GM20431 (cell line): ENCODE data around the gene MRTFA.

Experiments
- in situ Hi-C: fragments of 300-500 bp; cut with MseI, MboI; formaldehyde crosslinking; loops from one replicate; pipeline ENCODE4 v1.15.0; 2020; ENCODE audit warnings: low sequenced_read_pairs; ENCODE audit not compliant: unreplicated experiment

MRTFA gene

DNA sequence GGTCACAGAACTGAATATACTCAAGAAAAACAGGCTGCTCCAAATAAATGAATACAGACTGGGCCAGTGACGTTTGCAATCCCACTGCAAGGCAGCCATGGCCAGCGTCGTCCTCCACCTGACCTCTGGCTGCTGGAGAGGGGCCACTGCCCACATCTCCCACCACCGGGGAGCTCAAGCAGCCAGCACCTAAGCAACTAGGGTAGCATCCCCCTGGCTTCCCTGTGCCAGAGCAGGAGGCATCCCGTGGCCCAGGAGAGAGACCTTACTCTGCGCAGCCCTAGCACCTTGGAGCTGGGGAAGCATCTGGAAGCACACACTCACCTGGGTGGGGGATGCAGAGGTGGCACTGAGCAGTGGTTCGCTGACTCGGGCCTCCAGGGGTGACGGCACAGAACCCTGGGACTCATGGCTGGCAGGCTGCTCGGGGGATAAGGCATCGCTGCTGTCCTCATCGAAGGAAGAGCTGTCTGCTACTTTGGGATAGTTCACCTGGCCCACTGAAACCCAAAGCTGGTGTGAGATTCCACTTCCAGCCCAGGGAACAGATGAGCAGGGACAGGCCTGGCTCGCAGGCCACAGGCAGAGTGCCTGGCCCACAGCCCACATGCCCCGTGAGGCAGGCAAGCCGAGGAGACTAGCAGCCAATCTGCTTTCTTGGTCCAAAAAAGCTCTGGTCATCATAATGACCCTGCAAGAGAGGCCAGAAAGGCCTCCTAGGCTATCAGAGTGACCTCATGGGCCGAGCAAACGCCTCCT, 212.5 kb downstream of the MRTFA start:
- in situ Hi-C loops, result no loop called here

DNA sequence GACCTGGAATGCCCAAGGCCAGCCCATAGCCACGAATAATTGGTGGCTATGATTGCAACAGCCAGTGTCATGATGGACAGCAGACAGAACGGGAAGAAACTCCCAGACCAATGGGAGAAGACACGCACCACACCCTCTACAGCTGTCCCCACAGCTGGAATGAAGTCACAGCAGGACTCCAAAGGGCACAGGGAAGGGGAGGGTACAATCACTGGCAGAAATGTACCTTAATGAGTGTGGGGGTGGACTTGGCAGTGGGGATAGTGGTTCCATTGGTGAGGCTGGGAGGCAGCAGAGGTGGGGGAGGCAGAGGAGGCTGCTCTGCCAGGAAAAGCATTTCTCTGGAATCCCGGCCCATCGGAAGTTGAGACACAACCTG, 213.2 kb downstream of the MRTFA start:
- in situ Hi-C loops, result no loop called here

DNA sequence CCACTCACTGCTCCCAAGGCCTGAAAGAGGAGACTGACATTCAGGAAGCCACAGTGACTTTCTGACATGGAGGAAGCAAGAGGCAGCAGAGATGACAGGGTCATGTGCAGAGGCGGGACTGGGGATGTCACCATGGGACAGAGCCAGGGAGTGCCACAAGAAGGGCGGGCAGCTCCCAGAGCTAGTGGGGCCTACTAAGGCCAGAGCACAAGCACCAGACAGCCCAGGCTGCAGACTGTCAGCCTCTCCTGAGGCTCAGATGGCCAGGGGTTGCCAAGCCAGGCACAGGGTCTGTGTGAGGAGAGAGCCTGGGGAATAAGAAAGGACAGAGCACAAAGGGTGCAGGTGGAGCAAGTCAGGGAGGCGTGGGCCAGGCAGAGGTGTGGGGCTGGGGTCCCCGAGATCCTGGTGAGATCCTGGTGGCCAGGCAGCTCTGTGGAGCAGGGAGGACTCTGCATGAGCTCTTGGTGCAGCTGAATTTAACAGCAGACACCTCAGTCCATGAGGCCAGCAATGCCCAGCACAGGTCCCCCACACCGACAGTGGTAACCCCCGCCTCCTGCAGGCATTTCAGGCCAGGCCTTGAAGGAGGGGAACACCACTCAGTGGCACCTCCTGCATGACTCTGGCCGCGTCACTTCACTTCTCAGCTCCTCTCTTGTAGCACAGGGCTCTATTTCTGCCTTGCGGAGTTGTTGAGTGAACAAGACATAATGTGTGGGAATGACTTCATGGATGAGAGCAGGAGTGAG, 213.8 kb downstream of the MRTFA start:
- in situ Hi-C loops, result no loop called here

DNA sequence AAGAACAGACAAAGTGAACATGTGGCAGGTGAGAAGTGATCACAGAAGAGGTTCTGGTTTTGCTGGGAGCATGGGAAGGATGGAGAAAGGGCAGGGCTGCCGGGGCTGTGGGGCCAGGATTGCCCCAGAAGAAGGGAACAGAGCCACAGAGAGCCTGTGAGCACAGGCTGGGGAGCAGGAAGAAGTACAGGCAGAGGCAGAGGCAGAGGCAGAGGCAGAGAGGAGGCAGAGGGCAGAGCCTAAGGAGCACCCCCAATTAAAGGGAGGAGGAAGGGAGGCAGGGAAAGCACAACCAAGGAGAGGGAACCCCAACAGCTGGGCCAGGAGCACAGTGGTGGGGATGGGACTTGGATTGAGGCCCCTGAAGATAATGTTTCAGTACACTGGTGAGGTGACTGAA, 214.6 kb downstream of the MRTFA start:
- in situ Hi-C loops, result no loop called here

DNA sequence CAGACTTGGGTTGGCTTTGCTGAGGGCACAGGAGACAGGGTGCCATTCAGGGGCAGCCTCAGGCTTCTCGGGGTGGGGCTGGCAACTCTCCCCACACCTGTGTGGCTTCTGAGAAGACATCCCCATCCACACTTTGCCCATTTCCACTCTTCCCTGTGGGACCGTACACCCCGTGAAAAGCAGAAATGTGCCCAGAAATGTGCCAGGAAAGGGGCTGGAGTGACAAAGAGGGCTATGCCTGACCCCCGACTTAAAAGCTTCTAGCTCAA, 215.5 kb downstream of the MRTFA start:
- in situ Hi-C loops, result no loop called here

DNA sequence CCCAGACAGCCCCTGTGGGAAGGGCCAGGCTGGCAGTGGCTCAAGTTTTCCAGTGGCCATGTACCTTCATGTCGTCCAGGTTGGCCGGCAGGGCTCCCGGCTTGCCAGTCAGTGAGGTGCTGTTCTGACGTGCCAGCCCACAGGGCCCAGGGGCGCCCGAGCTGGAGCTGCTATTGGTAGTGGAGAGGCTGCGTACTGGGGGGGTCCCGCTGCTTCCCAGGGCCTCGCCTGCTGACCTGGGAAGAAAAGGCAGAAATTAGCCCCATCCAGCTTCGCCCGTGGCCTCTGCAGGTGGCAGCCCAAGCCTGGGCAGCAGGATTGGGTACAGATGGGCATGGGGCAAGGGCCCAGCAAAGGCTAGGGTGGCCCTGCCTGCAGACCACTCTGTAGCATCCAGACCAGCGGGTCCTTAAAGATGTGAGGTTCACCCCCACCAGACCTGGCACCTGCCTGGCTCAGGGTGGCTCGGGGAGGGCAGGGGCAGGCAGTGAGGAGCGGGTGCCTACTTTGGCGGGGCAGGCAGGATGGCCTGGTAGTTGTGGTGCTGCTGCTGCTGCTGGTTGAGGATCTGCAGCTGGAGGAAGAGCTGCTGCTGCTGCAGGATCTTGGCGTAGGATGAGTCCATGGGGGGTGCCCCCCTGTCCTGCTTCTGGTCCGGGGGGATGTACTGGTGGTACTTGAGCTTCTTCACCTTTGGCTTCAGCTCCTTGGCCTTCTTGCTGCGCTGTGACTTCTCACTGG, 216.0 kb downstream of the MRTFA start:
- in situ Hi-C loops, result no loop called here

DNA sequence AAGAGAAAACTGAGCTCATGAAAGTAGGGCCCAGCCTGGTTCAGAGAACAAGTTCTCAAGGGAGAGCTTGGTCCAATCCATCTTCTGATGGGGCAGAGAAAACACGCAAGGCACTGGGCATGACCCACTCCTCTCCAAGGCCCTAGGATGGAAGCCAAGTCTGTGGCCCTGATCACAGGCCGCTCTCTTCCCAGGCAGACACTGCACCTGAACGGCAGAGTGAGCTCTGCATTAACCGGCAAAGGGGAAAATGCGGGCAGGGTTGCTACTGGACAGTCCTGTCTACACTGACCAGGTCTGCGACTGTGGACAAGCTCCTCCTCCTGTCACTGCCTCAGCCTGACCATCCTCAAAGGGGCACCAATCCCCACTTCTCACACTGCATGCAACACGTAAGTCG, 216.8 kb downstream of the MRTFA start:
- in situ Hi-C loops, result no loop called here

DNA sequence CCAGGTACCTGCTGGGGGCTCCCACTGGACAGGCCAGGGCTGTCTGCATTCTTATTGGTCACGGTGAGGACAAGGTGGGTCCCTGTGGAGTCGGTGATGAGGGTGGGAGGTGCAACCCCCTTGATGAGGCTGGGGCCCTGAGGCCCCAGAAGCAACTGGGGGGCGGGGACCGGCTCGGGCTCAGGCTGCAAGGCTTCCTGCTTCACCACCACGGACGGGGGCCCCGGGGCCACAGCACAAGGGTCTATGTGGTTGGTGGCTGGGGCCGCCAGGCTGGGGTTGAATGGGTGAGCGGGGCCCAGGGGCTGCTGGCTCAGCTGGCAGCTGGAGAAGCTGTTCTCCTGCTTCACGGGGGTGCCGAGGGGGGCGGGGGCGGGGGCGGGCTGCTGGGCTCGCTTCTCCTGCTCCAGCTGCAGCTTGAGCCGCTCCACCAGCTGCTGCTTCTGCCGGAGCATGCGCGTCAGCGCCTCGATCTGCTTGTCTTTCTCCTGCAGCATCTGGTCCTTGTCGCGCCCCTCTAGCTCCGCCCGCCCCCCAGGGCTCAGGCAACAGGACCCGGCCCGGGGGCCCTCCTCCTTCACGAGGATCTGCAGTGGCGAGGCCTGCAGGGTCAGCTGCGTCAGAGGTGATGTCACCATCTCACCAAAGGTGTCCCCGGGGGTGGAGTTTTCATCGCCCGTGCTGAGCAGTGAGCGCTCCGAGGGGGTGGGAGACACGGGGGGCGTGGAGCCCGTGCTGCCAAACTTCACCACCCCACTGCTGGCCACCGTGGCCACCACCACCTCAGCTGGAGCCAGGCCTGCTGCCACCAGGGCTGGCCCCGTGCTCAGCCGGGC, 217.9 kb downstream of the MRTFA start:
- in situ Hi-C loops, result no loop called here

DNA sequence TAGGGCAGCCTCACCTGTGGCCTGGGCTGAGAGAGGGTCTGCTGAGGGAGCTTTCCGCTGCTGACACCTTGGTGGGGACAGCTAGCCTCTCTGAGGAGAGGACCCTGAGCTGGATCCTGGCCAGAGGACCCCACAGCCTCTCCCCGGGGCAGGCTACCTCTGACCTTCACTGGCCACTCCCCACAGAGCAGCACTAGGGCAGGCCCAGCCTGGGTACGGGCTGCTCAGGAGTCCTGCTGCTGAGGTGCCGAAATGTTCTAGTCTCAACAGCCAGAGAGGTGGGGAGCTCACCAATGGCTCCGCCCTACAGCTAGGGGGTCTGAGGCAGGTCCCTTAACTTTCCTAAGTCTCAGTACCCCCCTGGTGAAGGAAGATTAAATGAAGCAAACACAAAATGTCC, 218.6 kb downstream of the MRTFA start:
- in situ Hi-C loops, result no loop called here

DNA sequence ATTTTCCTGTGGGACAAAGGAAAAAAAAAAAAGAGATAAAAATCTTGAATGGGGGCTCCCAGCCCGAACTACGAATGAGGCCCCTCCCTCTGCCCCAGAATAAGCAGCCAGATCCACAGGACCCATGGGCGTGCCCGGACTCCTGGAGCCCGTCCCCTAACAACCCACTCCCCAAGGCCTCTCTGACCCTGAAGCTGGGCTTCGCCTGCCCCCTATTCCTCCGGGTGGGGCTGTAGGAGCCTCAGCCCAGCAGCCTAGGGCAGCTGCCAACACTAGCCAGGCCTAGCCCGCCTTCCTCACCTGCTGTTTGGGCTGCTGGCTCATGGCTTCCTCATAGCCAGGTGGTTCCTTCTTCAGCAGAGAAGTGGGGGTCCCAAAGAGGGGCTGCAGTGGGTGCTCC, 219.5 kb downstream of the MRTFA start:
- in situ Hi-C loops, result no loop called here

DNA sequence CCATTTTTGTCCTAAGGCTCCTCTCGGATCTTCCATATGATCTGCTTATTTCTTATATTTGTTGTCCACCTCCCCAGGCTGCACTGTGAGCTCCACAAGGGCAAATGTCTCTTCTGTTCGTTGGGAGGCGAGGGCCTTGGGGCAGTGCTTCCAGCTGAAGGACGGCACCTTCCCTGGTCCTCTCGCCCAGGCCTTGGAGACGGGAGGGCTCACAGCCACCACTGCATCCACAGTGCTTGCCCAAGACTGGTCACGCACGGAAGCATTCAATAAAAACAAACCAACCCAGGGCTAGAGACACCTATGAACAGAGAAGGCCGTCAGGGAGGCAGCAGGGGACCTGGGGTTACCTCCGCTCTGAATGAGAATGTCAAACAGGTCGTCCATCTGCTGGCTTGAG, 219.9 kb downstream of the MRTFA start:
- in situ Hi-C loops, result no loop called here

DNA sequence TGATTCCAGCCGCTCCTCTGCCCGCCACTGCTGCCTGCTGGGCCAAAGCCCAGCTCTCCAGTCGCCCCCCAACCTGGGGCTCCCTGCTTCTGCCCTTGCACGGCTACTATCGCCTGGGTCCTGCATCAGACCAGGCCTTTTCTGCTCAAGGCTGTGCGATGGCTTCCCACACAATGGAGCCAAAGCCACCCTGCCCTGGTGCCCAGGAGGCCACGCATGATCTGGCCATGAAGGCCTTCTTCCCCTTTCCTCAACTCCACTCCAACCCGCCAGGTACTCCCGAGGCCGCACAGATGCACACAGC, 220.3 kb downstream of the MRTFA start:
- in situ Hi-C loops, result no loop called here

DNA sequence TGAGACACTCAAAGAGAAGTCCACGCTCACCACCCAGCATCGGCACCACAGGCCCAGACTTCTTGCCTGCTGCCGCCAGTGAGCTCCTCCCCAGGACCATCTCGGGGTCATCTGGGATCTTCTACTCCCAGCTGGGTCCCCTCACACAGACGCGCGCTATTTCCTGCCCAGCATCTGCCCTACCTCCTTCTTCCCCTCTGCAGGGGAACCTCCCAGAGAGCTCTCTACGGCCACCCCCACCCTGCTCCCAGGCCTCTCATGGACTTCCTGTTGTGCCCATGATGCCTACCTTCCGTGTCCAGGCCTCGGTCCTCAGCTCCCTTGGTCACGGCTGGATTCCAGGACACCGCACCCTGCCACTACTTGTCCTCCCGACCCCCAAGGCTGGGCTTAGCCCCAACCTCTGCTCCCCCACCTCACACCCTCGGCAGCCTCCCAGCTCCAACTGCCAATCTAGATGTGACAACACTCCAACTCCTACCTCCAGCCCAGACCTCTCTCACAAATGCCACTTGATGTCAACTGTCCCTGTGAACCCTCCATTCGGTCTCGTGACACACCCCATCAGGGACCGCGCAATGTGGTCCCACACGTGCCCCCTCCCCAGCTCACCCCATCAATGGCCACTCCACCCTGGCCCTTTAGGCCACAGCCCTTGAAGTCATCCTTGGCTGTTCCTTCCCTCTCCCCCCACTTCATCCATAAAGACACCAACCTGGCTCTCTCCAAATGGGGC, 220.8 kb downstream of the MRTFA start:
- in situ Hi-C loops, result no loop called here

DNA sequence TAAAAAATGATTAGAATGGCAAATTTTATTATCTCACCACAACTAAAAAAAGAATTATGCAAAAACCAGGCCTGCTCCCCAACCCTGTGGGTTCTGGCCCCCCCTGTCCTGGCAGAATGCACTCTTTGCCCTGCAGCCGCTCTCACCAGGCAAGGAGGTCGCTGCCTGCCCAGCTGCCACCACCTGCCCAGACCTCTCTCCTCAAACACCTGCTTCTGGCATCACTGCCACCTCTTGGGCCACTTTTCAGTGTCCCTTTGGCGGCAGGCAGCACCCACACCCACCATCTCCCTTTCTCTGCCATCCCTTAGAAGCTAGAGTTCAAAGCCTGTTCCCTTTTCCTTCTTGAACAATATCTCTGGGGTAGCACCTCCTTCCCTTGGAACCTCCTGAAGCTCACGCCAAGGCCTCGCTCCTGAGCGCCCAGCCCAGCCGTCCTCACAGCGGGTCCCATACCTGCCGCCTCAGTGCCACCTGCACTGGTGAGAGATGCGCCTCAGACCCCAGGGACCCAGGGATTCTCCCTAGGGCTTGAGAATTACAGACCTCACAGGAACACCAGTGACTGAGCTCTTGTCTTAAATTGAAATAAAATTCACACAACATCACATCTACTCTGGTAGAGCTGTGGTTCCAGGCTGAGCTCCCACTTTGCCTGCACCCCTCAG, 221.5 kb downstream of the MRTFA start:
- in situ Hi-C loops, result no loop called here

DNA sequence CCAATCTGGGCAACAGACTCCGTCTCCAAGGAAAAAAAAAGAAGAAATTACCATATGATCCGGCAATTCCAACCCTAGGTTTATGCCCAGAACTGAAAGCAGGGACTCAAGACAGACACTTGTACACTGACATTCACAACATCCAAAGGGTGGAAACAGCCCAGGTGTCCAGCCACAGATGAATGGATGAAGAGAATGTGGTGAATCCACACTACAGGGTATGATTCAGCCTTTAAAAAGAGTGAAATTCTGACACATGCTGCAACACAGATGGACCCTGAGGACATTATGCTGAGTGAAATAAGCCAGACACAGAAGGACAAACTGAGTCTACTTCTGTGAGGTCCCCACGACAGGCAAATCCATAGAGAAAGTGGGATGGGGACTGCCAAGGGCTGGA, 222.2 kb downstream of the MRTFA start:
- in situ Hi-C loops, result no loop called here

DNA sequence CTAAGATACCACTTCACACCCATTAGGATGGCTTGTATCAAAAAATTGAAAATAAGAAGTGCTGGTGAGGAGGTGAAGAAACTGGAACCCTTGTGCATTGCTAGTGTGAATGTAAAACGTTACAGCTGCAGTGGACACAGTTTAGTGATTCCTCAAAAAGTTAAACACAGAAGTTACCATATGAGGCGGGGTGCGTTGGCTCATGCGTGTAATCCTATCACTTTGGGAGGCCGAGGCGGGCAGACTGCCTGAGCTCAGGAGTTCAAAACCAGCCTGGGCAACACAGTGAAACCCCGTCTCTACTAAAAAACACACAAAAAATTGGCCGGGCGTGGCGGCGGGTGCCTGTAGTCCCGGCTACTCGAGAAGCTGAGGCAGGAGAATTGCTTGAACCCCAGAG, 222.6 kb downstream of the MRTFA start:
- in situ Hi-C loops, result no loop called here

DNA sequence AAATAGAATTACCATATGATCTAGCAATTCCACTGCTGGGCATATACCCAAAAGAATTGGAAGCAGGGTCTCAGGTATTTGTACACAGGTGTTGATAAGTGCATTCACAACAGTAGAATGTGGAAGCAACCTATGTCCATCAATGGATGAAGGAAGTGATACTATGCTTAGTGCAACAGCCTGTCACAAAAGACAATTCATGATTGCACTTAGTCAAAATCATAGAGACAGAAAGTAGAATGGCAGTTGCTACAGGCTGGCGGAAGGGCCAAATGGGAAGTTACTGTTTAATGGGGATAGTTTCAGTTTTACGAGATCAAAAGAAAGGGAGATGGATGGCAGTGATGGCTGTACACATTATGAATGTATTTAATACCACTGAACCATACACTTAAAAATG, 224.1 kb downstream of the MRTFA start:
- in situ Hi-C loops, result no loop called here

DNA sequence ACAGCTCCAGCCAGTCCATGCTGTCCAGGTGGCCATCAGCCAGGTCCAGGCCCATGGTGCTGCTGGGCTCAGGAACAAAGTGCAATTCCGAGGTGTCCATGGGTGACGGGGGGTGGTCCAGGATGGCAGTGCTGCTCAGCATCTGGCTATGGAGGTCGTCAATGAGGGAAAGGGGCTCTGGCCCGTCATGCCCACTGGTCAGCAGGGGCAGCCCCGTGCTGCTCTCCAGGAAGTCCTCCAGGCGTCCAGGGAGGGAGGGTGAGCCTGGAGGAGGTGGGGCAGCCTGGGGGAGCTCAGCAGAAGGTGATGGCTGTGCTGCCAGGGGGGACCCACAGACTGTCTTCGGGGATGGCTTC, 225.0 kb downstream of the MRTFA start:
- in situ Hi-C loops, result no loop called here

DNA sequence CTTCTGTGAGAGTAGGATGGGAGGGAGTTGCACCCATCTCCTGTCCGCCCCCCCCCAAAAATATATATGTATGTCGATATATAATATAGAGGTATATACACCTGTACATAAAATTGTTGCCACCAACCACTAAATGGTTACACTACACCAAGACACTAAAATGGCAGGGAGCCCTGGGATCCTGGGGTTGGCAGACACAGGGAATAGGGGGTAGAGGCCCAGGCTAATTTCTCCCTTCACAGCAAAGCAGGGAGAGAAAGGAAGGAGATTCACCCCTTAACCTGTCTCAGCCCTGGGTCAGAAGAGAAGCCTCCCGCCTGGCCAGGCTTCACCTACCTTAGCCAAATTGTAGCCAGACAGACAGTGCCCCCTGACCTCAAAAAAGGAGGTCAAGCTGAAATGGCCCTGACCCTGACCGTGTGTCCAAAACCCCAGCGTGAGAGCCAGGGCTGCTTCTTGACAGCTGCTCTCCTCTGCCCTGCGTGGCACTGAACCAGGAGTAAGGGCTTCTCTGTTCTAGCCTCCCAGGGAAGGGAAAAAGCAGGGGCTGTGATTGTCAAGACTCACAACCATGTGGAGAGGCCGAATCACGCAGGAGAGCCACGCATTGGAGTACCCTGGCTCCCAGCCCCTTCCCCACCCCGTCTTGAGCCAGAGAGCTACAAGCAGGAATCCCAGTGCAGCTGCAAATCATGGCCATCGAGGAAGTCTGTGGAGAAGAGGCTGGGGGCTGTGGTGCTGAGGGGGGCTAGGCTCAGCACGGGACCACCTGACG, 225.6 kb downstream of the MRTFA start:
- in situ Hi-C loops, result no loop called here
